K562 (cell line): Measurements from ENCODE around the gene TUT1. TPM values are rescaled to one million over a fixed set of nuclear protein-coding genes. Genes with fewer than 3 reads are reported as not detected.
"Not testable (repeated sequence)": the region's sequence is repeated elsewhere in the genome, so short reads cannot be mapped to it uniquely, and the experiment has no call there.

Experiments used
- ATAC-seq: fragments of 200-7000 bp; cut with Tn5 transposase; 3 replicates; pipeline ENCODE4 v1.9.1; 2020; ENCODE audit warnings: moderate library complexity
- BruUV-seq: library from RNA; stranded (reverse); fragments of 400-500 nt; replicated peaks from 2 replicates; lab custom pipeline; 2021; lab: Mats Ljungman, UMichigan
- CTCF ChIA-PET: fragments of 300-600 bp; formaldehyde crosslinking; extraction: SDS; loops from one replicate; lab custom pipeline; 2021; ENCODE audit warnings: low intra/inter-chr PET ratio; lab: Yijun Ruan, JAX
- POLR2A ChIA-PET: fragments of 300-600, 350-650 bp; sonication (Branson Sonifier 250); formaldehyde crosslinking; extraction: SDS; loops from one replicate; lab custom pipeline; 2021; ENCODE audit warnings: antibody characterized with exemption, inconsistent platforms; lab: Yijun Ruan, JAX
- DNase-seq, 4 experiments: peaks; one replicate each; pipeline versions ENCODE4 v3.0.0 to v3.0.0-alpha.2; 2011 to 2018; ENCODE audit warnings: low spot score in 3 of 4, mixed read lengths in 3 of 4; ENCODE audit errors: extremely low read depth in 1 of 4
- FAIRE-seq: peaks from 2 replicates; lab custom pipeline; 2011; peaks lifted over from hg19 to GRCh38; lab: Jason Lieb, UNC
- H2AFZ ChIP-seq: 2 replicates; pipeline ENCODE4 v1.6.0; 2011; ENCODE audit warnings: low read depth, low read length, control low read depth, inconsistent platforms
- H3K27ac ChIP-seq: fragments of 200-600 bp; 3 replicates; pipeline ENCODE4 v1.8.0; 2011; ENCODE audit warnings: low read depth, mild to moderate bottlenecking, control low read depth, inconsistent platforms, low read length, moderate library complexity, mixed read lengths; ENCODE audit errors: extremely low read depth
- H3K27me3 ChIP-seq, 2 experiments: fragments of 300-600 bp in 1 of 2; 2 replicates in 1 of 2; 3 replicates in 1 of 2; pipeline versions ENCODE4 v1.6.0 to v1.8.0; 2011; ENCODE audit warnings: inconsistent platforms in 2 of 2, low read length in 2 of 2, mild to moderate bottlenecking in 1 of 2, mixed read lengths in 1 of 2, moderate library complexity in 1 of 2; ENCODE audit not compliant: control insufficient read depth in 2 of 2, insufficient read depth in 2 of 2
- H3K36me3 ChIP-seq: fragments of 300-600 bp; 3 replicates; pipeline ENCODE4 v1.8.0; 2011; ENCODE audit warnings: mild to moderate bottlenecking, low read length, inconsistent platforms; ENCODE audit not compliant: control insufficient read depth, insufficient read depth
- H3K4me1 ChIP-seq, 2 experiments: fragments of 200-600 bp in 1 of 2; replicated peaks in 1 of 2; 2 replicates in 1 of 2; 3 replicates in 1 of 2; pipeline versions ENCODE4 v1.5.1 to v1.8.0; 2011; ENCODE audit warnings: inconsistent platforms in 2 of 2, low read length in 2 of 2, mild to moderate bottlenecking in 1 of 2, mixed read lengths in 1 of 2, moderate library complexity in 1 of 2; ENCODE audit not compliant: control insufficient read depth in 2 of 2, insufficient read depth in 2 of 2
- H3K4me2 ChIP-seq: 2 replicates; pipeline ENCODE4 v1.6.1; 2011; ENCODE audit warnings: low read length, control low read depth, inconsistent platforms, mixed read lengths; ENCODE audit not compliant: insufficient read depth
- H3K4me3 ChIP-seq: fragments of 200-600 bp; sonication (generic), shearing (Covaris generic); 2 replicates; pipeline ENCODE4 v1.5.1; 2016; ENCODE audit warnings: control low read depth, inconsistent platforms
- H3K79me2 ChIP-seq: fragments of 200-600 bp; 3 replicates; pipeline ENCODE4 v1.8.0; 2011; ENCODE audit warnings: low read length, inconsistent platforms; ENCODE audit not compliant: control insufficient read depth, insufficient read depth
- H3K9ac ChIP-seq, 2 experiments: 2 replicates each; pipeline versions ENCODE4 v1.6.0 to v1.6.1; 2011; ENCODE audit warnings: low read depth in 2 of 2, low read length in 2 of 2, control low read depth in 1 of 2, inconsistent platforms in 1 of 2, mild to moderate bottlenecking in 1 of 2, mixed read lengths in 1 of 2; ENCODE audit not compliant: insufficient read depth in 1 of 2
- H3K9me1 ChIP-seq: one replicate; pipeline ENCODE4 v1.6.0; 2011; ENCODE audit warnings: inconsistent platforms, mild to moderate bottlenecking, low read length, moderate library complexity; ENCODE audit not compliant: control insufficient read depth, insufficient read depth
- H3K9me3 ChIP-seq: replicated peaks from 2 replicates; pipeline ENCODE4 v1.5.1; 2011; ENCODE audit warnings: low read depth, low read length, inconsistent platforms; ENCODE audit not compliant: control insufficient read depth, insufficient read depth
- H4K20me1 ChIP-seq: replicated peaks from 2 replicates; pipeline ENCODE4 v1.6.1; 2011; ENCODE audit warnings: low read length, inconsistent platforms, mixed read lengths; ENCODE audit not compliant: control insufficient read depth, insufficient read depth
- CBX8 ChIP-seq: fragments of 200-600 bp; sonication (generic); IDR thresholded peaks from 2 replicates; pipeline ENCODE4 v1.6.1; 2012; ENCODE audit warnings: borderline replicate concordance, mixed run types, low read depth, mild to moderate bottlenecking, moderate library complexity, mixed read lengths, low read length, control low read depth, inconsistent platforms; ENCODE audit not compliant: poor library complexity, severe bottlenecking; ENCODE audit errors: extremely low read depth
- CSDE1 ChIP-seq, 2 experiments: fragments of 450-650 bp; IDR thresholded peaks; 2 replicates each; pipeline ENCODE4 v1.6.1; 2016; ENCODE audit warnings: mild to moderate bottlenecking in 1 of 2
- JUND ChIP-seq, 2 experiments: IDR thresholded peaks; 2 replicates in 1 of 2; 3 replicates in 1 of 2; pipeline ENCODE4 v1.6.1; 2011; ENCODE audit warnings: borderline replicate concordance in 2 of 2, low read depth in 2 of 2, low read length in 2 of 2, improper control_type of control experiment in 1 of 2, missing biosample characterization in 1 of 2, missing genetic modification characterization in 1 of 2, missing genetic modification reagents in 1 of 2
- NFRKB ChIP-seq: fragments of 450-650 bp; IDR thresholded peaks from 2 replicates; pipeline ENCODE4 v1.6.1; 2016; ENCODE audit warnings: low read depth
- NUFIP1 ChIP-seq: fragments of 450-650 bp; IDR thresholded peaks from 2 replicates; pipeline ENCODE4 v1.6.1; 2018; ENCODE audit not compliant: partially characterized antibody
- RBM14 ChIP-seq: fragments of 200-400 bp; formaldehyde crosslinking; IDR thresholded peaks from 2 replicates; pipeline ENCODE4 v1.6.1; 2018; ENCODE audit warnings: low read depth, mild to moderate bottlenecking, low read length, moderate library complexity, borderline replicate concordance; ENCODE audit not compliant: insufficient read depth
- RFX7 ChIP-seq: fragments of 250-450 bp; sonication (Bioruptor Pico); IDR thresholded peaks from 2 replicates; pipeline ENCODE4 v1.5.1; 2021; ENCODE audit warnings: mild to moderate bottlenecking
- TFAM ChIP-seq: fragments of 250-450 bp; sonication (Bioruptor Pico); conservative IDR thresholded peaks from 2 replicates; pipeline ENCODE4 v1.5.0; 2021; ENCODE audit warnings: mild to moderate bottlenecking, moderate library complexity
- ZNF780A ChIP-seq: fragments of 250-450 bp; sonication (Bioruptor Pico); IDR thresholded peaks from 2 replicates; pipeline ENCODE4 v1.5.0; 2021; ENCODE audit warnings: mild to moderate bottlenecking
- WGBS: fragments of 100-300 bp; shearing (Covaris generic); methylation state at CpG from one replicate; pipeline ENCODE4 v1.1.6; 2016; ENCODE audit warnings: low coverage, mixed read lengths; ENCODE audit not compliant: insufficient coverage; ENCODE audit errors: missing lambda C conversion rate; 5-methylcytosine and 5-hydroxymethylcytosine counted together
- in situ Hi-C: fragments of 300-500 bp; cut with MboI; formaldehyde crosslinking; loops from 4 replicates; pipeline ENCODE4 v1.15.0; 2018; ENCODE audit warnings: inconsistent platforms, mixed read lengths
- intact Hi-C: fragments of 100-400 bp; cut with micrococcal nuclease; formaldehyde crosslinking; loops from 2 replicates; pipeline ENCODE4 v1.14.2; 2022
- polyA plus RNA-seq, 8 experiments: library from polyadenylated mRNA; depleted of rRNA in 4 of 8; stranded (reverse) in 5 of 8; unstranded in 3 of 8; fragments of >200 nt; fragmentation: Nextera tagmentation in 2 of 8; fragmentation: Illumina TruSeq in 1 of 8; extraction: Ambion mirVana in 2 of 8; extraction: Trizol in 1 of 8; gene quantifications; 2 replicates each; pipeline versions ENCODE4 v1.2.1 to v1.2.3, GENCODE V29; 2011 to 2014; ENCODE audit warnings: inconsistent platforms in 1 of 8, missing spikeins in 1 of 8
- total RNA-seq, 7 experiments: library from RNA; depleted of rRNA in 6 of 7; stranded (reverse); fragments of >200 nt in 6 of 7; fragmentation: Illumina TruSeq in 2 of 7; extraction: Trizol in 2 of 7; gene quantifications; 2 replicates each; pipeline versions ENCODE4 v1.2.1 to v1.2.3, GENCODE V29; 2011 to 2021; ENCODE audit warnings: low replicate concordance in 1 of 7

TUT1 gene
- total and polyA plus RNA-seq, 9 of the 15 experiments (the other 6 are each of a cell fraction or from before 2014, with no cell fraction given), result 0.66 to 44.3 (median 15.7) TPM

GRCh38 chr11:62565100-62565802 lies 26.1 kb downstream of the TUT1 start:
- Histone ChIP-seq H3K4me3 (no peak overlapping the region), H3K79me2 (peaks cover 67% of the 10 kb centered on the region), H3K9ac (no peak overlapping the region), H4K20me1 (peaks cover 14% of the 10 kb centered on the region), H3K4me2 (no peak overlapping the region)
- in situ Hi-C loops, result no loop called here
- intact Hi-C loops, result no loop called here
- TF ChIP-seq ZNF780A (CRISPR knock-in tag) (no peak), CSDE1 (IDR thresholded peaks at IDR 0.05) (no peak), RBM14 (no peak), NFRKB (no peak), JUND (IDR thresholded peaks at IDR 0.05; ENCODE audit: borderline replicate concordance, low read depth, low read length) (no peak), JUND (tag; IDR thresholded peaks at IDR 0.05; ENCODE audit: borderline replicate concordance, low read depth, low read length) (no peak), TFAM (no peak), NUFIP1 (no peak), CBX8 (no peak), RFX7 (CRISPR knock-in tag) (no peak)
- TF ChIP-seq, all 486 proteins: peak for 0
- FAIRE-seq, result no peak
- no peak for DNase-seq
- POLR2A ChIA-PET, result interaction anchor here (0.7 to 1.9 kb wide), 9 partner anchors 7 to 141 kb away, joined by 3 to 5 read pairs (median 3); partner anchors contain the start of genes C11orf98, CSKMT and EEF1G
- H3K27ac ChIP-seq, result 0 out of 3 replicates have a peak overlapping the region, but pooled peaks have one; percentile 34
- 87% methylated on average over 5 of the region's 5 CpGs for WGBS
- BruUV-seq, result no TSS peak
- CTCF ChIA-PET, result no interaction called here
- H2AFZ ChIP-seq, result no peak overlapping the region
- H3K27me3 ChIP-seq, result no peaks in the 10 kb centered on the region
- H3K4me1 ChIP-seq, result peaks cover 3 to 10% of the 10 kb centered on the region in 2 experiments; a peak in 2 of 5 replicates
- no peaks in the 10 kb centered on the region for H3K9me3 ChIP-seq
- no peak for ATAC-seq
- peaks cover 92% of the 10 kb centered on the region for H3K36me3 ChIP-seq
- no peaks in the 10 kb centered on the region for H3K9me1 ChIP-seq

- Histone ChIP-seq H3K79me2 (peaks cover 47% of the 10 kb centered on the region), H4K20me1 (peaks cover 12% of the 10 kb centered on the region; the same call in 1 of the 2 replicates), H3K4me1 (peaks cover 23 to 27% of the 10 kb centered on the region in 2 experiments), H3K27ac (peak overlapping the region; percentile 50; the same call in 2 of the 3 replicates), H3K36me3 (peaks cover 91% of the 10 kb centered on the region)
- POLR2A ChIA-PET, result interaction anchor here (0.6 to 3.1 kb wide), 6 partner anchors 8 to 143 kb away, joined by 3 to 15 read pairs (median 6); partner anchors contain the start of gene EEF1G
- H2AFZ ChIP-seq, H3K4me3 ChIP-seq, H3K9ac ChIP-seq, in situ Hi-C loops, H3K27me3 ChIP-seq, DNase-seq, H3K4me2 ChIP-seq, H3K9me1 ChIP-seq, ATAC-seq, FAIRE-seq, H3K9me3 ChIP-seq, intact Hi-C loops, BruUV-seq: not testable (repeated sequence)
- CTCF ChIA-PET, result interaction anchor here (0.7 to 3.9 kb wide), 2 partner anchors 16 to 166 kb away, joined by 3 to 48 read pairs; no protein-coding TSS in a partner anchor
- 53% methylated on average over 3 of the region's 3 CpGs for WGBS
Observed at GRCh38 chr11:62561677-62562230, 29.6 kb downstream of the TUT1 start.
